Central memory CD8-positive, alpha-beta T cell (primary cell): ENCODE measurements around the gene BCORL1.

Experiments used
- ATAC-seq: fragments of 150-1000 bp; cut with Tn5 transposase; replicated peaks from 2 replicates; pipeline ENCODE4 v1.10.0; 2022; ENCODE audit warnings: mild to moderate bottlenecking, moderate FRiP score, moderate number of reproducible peaks; ENCODE audit not compliant: poor library complexity, severe bottlenecking; ENCODE audit errors: extremely low read depth
- DNase-seq, 2 donors: peaks; one replicate each; pipeline ENCODE4 v3.0.0; 2021; ENCODE audit warnings: low spot score in 2 of 2
- H3K27ac Mint-ChIP-seq: one replicate; pipeline ENCODE4 v1.8.0; 2022; ENCODE audit warnings: low read depth, mild to moderate bottlenecking, moderate library complexity, mixed read lengths
- H3K27me3 Mint-ChIP-seq: one replicate; pipeline ENCODE4 v1.8.0; 2022; ENCODE audit warnings: mixed read lengths
- H3K36me3 Mint-ChIP-seq: one replicate; pipeline ENCODE4 v1.8.0; 2022; ENCODE audit warnings: mild to moderate bottlenecking, moderate library complexity, mixed read lengths; ENCODE audit not compliant: insufficient read depth
- H3K4me1 Mint-ChIP-seq: one replicate; pipeline ENCODE4 v1.8.0; 2022; ENCODE audit warnings: mixed read lengths
- H3K4me3 Mint-ChIP-seq: one replicate; pipeline ENCODE4 v1.8.0; 2022; ENCODE audit warnings: mild to moderate bottlenecking, moderate library complexity, mixed read lengths
- H3K9me3 Mint-ChIP-seq: one replicate; pipeline ENCODE4 v1.8.0; 2022; ENCODE audit warnings: mixed read lengths

Gene BCORL1

DNA sequence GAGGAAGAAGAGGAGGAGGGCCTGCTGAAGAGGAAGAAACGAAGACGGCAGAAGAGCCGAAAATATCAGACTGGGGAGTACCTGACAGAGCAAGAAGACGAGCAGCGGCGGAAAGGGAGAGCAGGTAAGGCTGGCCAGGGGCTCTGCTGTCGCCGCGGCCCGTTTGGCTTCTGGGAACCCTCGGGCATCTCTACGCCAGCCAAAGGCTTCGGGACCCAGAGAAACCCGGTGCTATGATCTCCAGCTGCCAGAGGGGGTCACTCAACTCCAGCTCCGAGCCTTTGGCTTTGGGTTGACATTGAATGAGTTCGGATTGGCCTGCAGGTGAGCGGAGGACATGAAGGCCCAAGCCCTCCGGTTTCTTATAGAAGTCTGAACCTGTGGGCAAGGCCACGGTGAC, 42.8 kb downstream of the BCORL1 start:
- H3K36me3 Mint-ChIP-seq: peaks cover 21% of the 10 kb centered on the region
- DNase-seq: no peak
- no peaks in the 10 kb centered on the region for H3K27me3 Mint-ChIP-seq

DNA sequence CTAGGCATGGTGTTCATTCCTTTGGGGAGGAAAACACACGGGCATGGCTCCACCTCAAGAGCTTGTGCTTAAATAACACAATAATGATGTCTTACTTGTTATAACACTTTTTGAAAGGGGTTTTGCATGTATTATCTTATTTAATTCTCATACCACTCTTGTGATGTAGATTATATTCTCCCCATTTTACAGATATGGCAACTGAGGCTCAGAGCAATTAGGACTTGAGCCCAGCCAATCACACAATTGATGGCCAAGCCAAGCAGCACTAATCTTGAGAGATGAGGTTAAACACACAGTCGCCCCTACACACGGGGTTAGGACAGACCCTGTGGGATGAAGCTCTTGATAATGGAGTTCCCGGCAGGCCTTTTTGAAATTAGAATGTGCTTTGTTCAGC, 45.1 kb downstream of the BCORL1 start:
- Mint-ChIP-seq H3K4me1 (no peaks in the 10 kb centered on the region), H3K27me3 (no peaks in the 10 kb centered on the region), H3K4me3 (no peak overlapping the region), H3K36me3 (peaks cover 20% of the 10 kb centered on the region), H3K9me3 (no peaks in the 10 kb centered on the region), H3K27ac (no peak overlapping the region)
- ATAC-seq (no peak), DNase-seq (no peak)

More for the DNA sequence above, 42.8 kb downstream of the BCORL1 start:
- H3K4me1 Mint-ChIP-seq: no peaks in the 10 kb centered on the region
- no peak for ATAC-seq
- no peaks in the 10 kb centered on the region for H3K9me3 Mint-ChIP-seq
- no peak overlapping the region for H3K4me3 Mint-ChIP-seq
- no peak overlapping the region for H3K27ac Mint-ChIP-seq

DNA sequence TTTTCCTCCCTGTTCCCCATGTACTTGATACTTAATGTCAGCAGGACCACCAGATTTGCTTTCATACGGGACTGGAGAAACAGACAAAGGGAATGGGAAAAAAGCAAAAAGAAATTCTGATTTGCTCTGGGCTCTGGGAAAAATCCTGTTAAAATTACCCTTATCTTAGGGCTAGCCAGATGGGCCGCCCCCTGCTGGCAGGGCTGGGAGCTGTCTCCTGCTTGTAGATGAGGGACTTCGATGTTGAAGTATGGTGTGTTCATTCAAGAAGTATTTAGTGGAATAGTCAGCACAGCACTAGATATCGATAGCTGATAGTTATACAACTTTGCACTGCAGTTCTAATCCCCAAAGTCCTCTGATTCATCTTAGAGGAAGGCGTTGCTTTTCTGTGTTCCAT, 45.8 kb downstream of the BCORL1 start:
- Mint-ChIP-seq H3K4me3 (no peak overlapping the region), H3K4me1 (no peaks in the 10 kb centered on the region), H3K27ac (no peak overlapping the region), H3K27me3 (no peaks in the 10 kb centered on the region), H3K9me3 (no peaks in the 10 kb centered on the region), H3K36me3 (peaks cover 19% of the 10 kb centered on the region)
- ATAC-seq (no peak), DNase-seq (peak; percentile 11 to 36)

DNA sequence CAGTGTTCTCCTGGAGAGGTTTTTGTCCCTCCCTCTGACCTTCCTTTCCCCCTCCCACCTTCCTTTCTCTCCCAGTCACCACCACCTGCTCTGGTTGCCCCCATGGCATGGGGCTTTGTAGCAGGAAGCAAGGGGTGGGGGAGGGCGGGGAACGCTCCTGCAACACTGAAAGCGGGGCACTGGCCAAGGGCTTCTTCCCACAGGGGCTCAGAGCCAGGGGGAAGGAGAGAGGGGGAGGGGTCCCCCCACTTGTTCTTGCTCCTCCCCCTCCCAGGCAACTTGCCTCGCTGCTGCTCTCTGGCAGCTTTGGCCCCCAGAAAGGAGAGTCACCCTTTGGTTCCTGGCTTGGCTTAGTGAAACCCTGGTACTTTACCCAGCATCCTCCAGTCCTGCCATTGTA, 48.4 kb downstream of the BCORL1 start:
- no peaks in the 10 kb centered on the region for H3K9me3 Mint-ChIP-seq
- DNase-seq (no peak), ATAC-seq (no peak)
- H3K36me3 Mint-ChIP-seq: peaks cover 10% of the 10 kb centered on the region
- no peak overlapping the region for H3K4me3 Mint-ChIP-seq
- no peak overlapping the region for H3K27ac Mint-ChIP-seq
- H3K27me3 Mint-ChIP-seq: no peaks in the 10 kb centered on the region
- no peaks in the 10 kb centered on the region for H3K4me1 Mint-ChIP-seq

DNA sequence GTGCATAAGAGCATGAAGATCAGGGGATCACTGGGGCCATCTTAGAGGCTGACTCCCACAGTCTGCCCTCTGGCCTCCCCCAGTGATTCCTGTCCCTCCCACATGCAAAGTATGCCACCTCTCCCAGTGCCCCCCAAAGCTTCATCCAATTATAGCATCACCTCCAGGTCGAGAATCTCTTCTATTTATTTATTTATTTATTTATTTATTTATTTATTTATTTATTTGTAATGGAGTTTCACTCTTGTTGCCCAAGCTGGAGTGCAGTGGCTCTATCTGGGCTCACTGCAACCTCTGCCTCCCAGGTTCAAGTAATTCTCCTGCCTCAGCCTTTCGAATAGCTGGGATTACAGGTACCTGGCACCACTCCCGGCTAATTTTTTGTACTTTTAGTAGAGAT, 50.1 kb downstream of the BCORL1 start:
- H3K27ac Mint-ChIP-seq: no peak overlapping the region
- H3K4me1 Mint-ChIP-seq: no peaks in the 10 kb centered on the region
- H3K27me3 Mint-ChIP-seq: no peaks in the 10 kb centered on the region
- no peaks in the 10 kb centered on the region for H3K9me3 Mint-ChIP-seq
- DNase-seq (no peak), ATAC-seq (no peak)
- peaks cover 9% of the 10 kb centered on the region for H3K36me3 Mint-ChIP-seq
- H3K4me3 Mint-ChIP-seq: no peak overlapping the region

DNA sequence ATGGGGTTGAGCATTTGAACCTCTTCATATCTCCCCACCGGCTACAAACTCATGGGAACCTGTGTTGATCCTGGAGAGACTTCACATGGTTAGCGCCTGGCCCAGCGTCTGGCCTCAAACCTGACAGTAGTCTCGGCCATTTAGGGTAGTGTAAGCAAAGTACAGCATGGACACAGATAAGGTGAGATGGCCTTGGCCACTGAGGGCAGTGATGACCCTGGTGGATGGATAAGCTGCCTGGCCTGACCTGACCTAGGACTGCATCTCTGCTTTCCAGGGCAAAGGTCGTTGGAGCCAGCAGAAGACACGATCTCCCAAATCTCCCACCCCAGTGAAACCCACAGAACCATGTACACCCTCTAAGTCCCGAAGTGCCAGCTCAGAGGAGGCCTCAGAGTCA, 51.7 kb downstream of the BCORL1 start:
- no peaks in the 10 kb centered on the region for H3K9me3 Mint-ChIP-seq
- peaks cover 15% of the 10 kb centered on the region for H3K36me3 Mint-ChIP-seq
- ATAC-seq (no peak), DNase-seq (no peak)
- H3K4me3 Mint-ChIP-seq: no peak overlapping the region
- no peaks in the 10 kb centered on the region for H3K4me1 Mint-ChIP-seq
- no peaks in the 10 kb centered on the region for H3K27me3 Mint-ChIP-seq
- H3K27ac Mint-ChIP-seq: no peak overlapping the region

DNA sequence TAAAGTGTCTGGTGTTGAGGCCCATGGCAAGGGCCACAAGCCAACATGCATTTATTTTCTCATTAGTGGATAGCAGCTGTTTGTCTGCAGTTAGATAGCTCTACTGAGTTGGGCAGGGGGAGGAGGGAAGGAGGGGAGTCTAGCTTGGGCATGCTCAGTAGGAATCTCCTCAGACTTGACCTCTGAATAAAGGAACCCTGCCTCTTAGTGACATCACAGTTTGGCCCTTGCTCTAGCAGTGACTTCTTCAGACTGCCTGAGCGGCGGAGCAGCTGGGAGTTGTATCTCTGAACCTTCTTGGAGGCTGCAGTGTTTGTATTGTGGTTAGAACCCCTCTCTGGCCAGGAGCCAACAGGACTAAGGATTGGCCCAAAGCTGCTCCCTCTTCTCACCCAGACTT, 57.4 kb downstream of the BCORL1 start:
- H3K27me3 Mint-ChIP-seq: no peaks in the 10 kb centered on the region
- no peaks in the 10 kb centered on the region for H3K9me3 Mint-ChIP-seq
- no peaks in the 10 kb centered on the region for H3K4me1 Mint-ChIP-seq
- DNase-seq (no peak), ATAC-seq (no peak)
- no peak overlapping the region for H3K27ac Mint-ChIP-seq
- H3K36me3 Mint-ChIP-seq: peaks cover 27% of the 10 kb centered on the region
- no peak overlapping the region for H3K4me3 Mint-ChIP-seq

DNA sequence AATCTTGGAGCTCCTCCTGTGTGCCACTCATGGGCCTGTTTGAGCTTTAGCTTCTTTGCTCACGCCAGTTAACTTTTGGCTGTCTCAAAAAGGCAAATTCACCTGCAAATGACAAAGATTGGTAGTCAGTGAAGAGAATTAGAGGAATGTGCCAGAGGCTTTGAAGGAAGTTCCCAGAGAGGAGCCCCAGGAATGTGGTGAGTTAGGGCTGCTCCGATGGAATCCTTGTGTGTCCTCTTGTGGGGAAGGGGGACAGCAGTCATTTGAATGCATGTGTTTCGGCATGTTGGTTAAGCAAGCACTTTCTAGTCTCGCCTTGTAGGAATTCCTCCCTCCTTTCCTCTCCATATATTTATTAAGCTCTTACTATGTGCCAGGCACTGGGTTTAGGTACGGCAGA, 65.0 kb downstream of the BCORL1 start:
- no peaks in the 10 kb centered on the region for H3K4me1 Mint-ChIP-seq
- no peak overlapping the region for H3K4me3 Mint-ChIP-seq
- no peak for DNase-seq
- no peak for ATAC-seq
- no peaks in the 10 kb centered on the region for H3K9me3 Mint-ChIP-seq
- no peak overlapping the region for H3K27ac Mint-ChIP-seq
- H3K27me3 Mint-ChIP-seq: no peaks in the 10 kb centered on the region
- peaks cover 25% of the 10 kb centered on the region for H3K36me3 Mint-ChIP-seq

DNA sequence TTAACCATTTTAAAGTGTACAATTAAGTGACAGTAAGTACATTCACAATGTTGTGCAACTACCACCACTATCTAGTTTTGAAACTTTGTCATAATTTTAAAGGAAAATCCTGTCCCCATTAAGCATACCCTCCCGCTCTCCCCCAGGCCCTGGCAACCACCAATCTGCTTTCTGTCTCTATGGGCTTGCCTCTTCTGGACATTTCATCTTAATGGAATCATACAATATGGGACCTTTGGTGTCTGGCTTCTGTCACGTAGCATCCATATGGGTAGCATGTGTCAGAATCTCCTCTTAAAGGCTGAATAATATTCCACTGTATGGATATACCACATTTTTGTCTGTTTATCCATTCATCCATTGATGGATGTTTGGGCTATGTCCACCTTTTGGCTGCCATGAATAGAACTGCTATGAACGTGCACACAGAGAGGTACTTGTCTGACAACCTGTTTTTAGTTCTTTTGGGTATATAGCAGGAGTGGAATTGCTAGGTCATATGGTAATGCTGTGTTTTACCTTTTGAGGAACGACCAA, 66.3 kb downstream of the BCORL1 start:
- Mint-ChIP-seq H3K9me3 (no peaks in the 10 kb centered on the region), H3K36me3 (peaks cover 23% of the 10 kb centered on the region), H3K27me3 (no peaks in the 10 kb centered on the region), H3K4me1 (no peaks in the 10 kb centered on the region), H3K4me3 (no peak overlapping the region), H3K27ac (no peak overlapping the region)
- no peak for DNase-seq
- ATAC-seq: no peak

DNA sequence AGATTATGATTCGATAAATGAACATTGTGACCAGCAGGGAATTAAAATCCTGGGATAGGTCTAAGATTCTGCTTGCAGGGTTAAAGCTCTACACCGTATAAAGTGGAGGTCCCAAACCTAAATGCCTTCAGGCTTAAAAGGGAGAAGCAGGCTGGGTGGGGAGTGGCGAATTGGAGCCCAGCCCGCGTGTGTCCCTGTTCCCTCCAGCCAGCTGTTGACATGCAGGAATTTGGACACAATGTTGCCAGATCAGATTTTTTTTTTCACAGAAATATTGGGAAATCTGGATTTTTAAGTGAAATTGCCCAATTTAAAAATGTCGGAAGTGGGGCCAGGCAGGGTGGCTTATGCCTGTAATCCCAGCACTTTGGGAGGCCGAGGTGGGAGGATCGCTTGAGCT, 67.4 kb downstream of the BCORL1 start:
- Mint-ChIP-seq H3K27ac (no peak overlapping the region), H3K36me3 (peaks cover 24% of the 10 kb centered on the region), H3K27me3 (no peaks in the 10 kb centered on the region), H3K4me1 (no peaks in the 10 kb centered on the region), H3K4me3 (no peak overlapping the region), H3K9me3 (no peaks in the 10 kb centered on the region)
- no peak for ATAC-seq
- DNase-seq: no peak

DNA sequence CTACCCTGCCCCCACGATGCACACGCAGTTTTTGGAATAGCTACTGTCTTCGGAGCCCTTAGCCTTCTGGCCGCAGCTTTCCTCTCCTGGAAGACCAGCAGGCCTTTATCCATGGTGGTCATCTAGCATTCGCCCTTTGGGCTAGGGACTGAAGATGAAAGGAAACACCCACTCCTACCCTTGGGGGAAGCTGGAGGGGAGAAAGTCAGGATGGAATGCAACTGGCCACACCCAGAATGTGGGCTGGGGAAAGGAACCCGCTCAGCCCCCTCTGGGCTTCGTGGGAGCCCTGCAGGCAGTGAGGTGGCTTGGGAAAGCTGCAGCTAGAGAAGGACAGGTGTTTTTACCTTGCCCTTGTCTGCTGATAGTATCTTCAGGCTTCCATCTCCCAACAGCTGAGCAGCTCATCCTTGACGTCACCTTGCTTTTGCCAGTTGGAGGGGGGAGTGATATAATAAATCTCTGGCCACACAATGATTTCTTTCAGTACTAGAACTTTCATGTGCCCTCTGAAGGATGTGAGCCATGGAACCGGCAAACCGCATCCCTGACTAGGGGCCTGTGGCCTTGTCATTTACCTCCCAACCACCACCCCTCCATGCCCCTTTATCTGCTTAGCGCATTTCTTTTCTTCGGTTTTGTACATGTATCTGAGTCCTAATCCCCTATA, 68.9 kb downstream of the BCORL1 start:
- Mint-ChIP-seq H3K9me3 (no peaks in the 10 kb centered on the region), H3K36me3 (peaks cover 21% of the 10 kb centered on the region), H3K4me3 (no peak overlapping the region), H3K27ac (no peak overlapping the region), H3K4me1 (no peaks in the 10 kb centered on the region), H3K27me3 (no peaks in the 10 kb centered on the region)
- ATAC-seq (no peak), DNase-seq (no peak)

DNA sequence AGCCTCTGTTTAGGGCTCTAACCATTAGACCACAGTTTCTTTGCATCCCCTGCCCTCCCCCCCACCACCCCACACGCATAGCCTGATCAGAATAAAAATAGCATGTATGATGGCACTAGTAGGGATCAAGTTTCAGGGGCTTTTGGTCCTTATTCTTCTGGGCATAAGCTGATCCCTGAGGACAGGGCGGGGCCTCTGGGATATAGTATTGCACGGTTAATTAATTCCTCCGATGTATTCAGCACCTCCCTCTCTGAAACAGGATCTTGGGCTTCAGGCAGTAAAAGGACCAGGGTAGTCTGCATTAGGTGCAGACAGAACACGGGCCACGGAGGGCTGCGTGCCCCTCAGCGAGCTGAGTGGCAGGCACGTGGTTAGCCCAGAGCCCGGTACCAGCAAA, 70.8 kb downstream of the BCORL1 start:
- H3K27me3 Mint-ChIP-seq: no peaks in the 10 kb centered on the region
- no peak for DNase-seq
- ATAC-seq: no peak
- no peaks in the 10 kb centered on the region for H3K9me3 Mint-ChIP-seq
- no peak overlapping the region for H3K27ac Mint-ChIP-seq
- peaks cover 18% of the 10 kb centered on the region for H3K36me3 Mint-ChIP-seq
- no peak overlapping the region for H3K4me3 Mint-ChIP-seq
- H3K4me1 Mint-ChIP-seq: no peaks in the 10 kb centered on the region

DNA sequence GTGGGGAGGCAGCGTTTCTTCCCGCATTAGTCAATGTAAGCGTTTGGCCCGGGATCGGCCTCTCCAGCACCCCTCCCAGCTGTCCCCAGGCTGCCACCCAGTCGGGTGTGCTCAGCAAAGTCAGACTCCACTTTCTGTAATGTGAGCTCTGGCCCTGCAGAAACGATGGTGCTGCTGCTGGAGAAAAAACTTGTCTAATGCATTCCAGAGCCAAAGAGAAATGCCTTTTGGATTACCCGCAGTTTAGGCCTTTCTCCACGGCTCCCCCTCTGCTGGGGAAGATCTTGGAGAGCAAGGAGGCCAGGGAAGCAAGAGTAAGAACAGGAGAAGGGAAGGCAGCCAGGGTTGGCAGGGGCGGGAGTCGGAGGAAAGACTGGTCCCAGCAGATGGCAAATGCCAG, 72.7 kb downstream of the BCORL1 start:
- DNase-seq: no peak
- H3K27me3 Mint-ChIP-seq: no peaks in the 10 kb centered on the region
- peaks cover 16% of the 10 kb centered on the region for H3K36me3 Mint-ChIP-seq
- ATAC-seq: no peak
- H3K9me3 Mint-ChIP-seq: no peaks in the 10 kb centered on the region
- no peaks in the 10 kb centered on the region for H3K4me1 Mint-ChIP-seq
- H3K4me3 Mint-ChIP-seq: no peak overlapping the region
- H3K27ac Mint-ChIP-seq: no peak overlapping the region
